WI38 (cell line): Measurements from ENCODE around the gene C1GALT1.

Experiments used
- H3K4me3 ChIP-seq: 2 replicates; pipeline ENCODE4 v1.5.1; 2011; ENCODE audit warnings: low read depth, mild to moderate bottlenecking, control low read depth, low read length
- CTCF ChIP-seq: IDR thresholded peaks from 2 replicates; pipeline ENCODE4 v1.5.1; 2012; ENCODE audit warnings: low read depth, mild to moderate bottlenecking, control low read depth, low read length

The C1GALT1 gene

DNA sequence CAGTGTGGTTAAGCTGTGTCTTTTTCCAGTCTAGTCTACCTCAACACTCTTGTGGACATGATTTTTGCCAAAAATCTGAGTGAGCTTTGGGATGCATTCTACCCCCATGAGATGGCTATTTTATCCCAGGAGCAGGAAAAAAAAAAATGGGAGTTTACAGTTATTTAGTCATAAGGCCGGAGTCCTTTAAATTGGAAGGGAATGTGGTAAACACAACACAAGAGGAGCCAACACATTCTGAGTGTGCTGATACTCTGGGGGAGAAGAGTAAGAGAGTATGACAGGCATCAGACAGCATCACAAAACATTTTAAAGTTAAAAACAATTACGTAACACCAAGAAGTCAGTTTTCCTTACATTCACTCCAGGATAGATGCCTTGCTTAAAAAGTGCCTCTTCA is 46.1 kb downstream of the C1GALT1 start:
- no peak overlapping the region for H3K4me3 ChIP-seq
- TF ChIP-seq CTCF: no peak

- TF ChIP-seq CTCF: no peak
- H3K4me3 ChIP-seq: no peak overlapping the region
Measured at GRCh38 chr7:7228967-7229366, 46.6 kb downstream of the C1GALT1 start.

GRCh38 chr7:7231000-7231399 is 48.7 kb downstream of the C1GALT1 start:
- TF ChIP-seq CTCF: no peak
- H3K4me3 ChIP-seq: no peak overlapping the region

DNA sequence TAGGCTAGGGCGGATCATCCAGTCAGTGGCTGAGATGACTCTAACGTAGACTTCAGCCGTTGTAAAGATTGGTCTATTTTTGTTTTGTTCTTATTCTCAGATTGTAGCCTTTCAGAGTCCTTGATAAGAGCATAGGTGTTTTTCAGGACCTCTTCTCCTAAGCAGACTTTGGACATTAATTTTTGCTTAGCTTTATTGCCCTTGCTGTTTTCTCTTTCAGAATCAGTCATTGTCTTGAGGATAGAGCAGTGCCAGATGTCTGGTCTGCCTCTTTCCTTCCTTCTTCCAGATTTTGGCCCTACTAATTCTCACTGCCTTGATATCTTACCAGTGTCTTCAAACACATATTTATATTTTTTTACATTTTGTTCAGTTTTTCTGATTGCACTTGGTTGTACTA is 49.5 kb downstream of the C1GALT1 start:
- no peak for TF ChIP-seq CTCF
- H3K4me3 ChIP-seq: no peak overlapping the region

DNA sequence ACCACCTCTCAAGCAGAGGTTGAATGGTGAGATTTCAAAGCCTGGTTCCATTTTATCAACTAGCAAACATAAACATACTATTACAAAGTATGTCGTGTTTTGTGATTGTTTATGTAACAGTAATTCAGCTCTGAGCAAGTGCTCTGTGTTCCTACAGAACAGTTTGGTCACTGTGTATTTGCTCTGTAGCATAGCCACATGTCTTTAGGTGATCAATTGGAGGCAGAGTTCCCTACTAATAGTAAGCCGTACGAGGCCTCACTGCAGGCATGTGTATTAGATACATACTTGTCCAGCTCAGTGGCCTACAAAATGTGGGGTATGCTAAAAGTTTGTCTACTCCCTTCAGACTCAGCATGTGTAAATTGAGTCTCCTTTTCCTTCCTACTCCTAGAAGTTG is 53.0 kb downstream of the C1GALT1 start:
- no peak overlapping the region for H3K4me3 ChIP-seq
- TF ChIP-seq CTCF: no peak

GRCh38 chr7:7236041-7236440 is 53.7 kb downstream of the C1GALT1 start:
- TF ChIP-seq CTCF: no peak
- H3K4me3 ChIP-seq: no peak overlapping the region

DNA sequence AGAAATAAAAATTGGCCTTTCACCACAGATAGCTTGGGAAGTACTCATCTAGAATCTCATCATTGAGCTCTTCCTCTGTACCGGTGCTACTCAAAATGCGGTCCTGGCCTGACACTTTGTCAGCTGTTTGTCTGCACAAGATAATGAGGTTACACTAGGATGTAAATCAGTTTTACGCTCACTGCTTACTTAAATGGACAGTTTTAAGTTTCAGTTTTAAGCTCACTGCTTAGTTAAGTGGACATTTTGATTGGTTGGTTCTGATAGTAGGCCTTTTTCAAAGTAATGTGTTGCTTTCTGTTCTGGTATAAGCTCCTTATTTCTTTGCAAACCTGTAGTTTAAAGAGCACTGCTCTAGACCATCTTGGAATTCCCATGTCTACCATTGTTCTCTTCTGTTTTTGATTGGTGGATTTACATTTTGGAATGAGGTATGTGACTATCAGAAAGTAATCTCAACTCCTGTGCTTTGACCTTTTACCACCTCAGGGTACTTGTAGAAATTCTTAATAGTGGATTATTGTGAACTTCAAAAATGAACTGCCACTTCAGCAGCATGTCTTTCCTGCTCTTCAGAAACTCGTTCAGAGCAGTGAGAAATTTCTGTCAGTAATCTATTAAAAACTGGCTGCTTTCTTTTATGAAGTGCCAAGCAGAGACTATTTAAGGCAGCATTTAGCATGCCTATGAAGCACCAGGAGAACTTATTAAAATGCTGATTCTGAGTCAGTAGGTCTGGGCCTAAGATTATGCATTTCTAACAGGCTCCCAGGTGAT is 55.0 kb downstream of the C1GALT1 start:
- no peak overlapping the region for H3K4me3 ChIP-seq
- no peak for TF ChIP-seq CTCF
